ENCODE results near the gene ECM2.

Gene ECM2

GRCh38 chr9:92494856-92495255, 40.9 kb downstream of the ECM2 start:
- no peak for TF ChIP-seq CTCF (IDR thresholded peaks at IDR 0.05)

GRCh38 chr9:92493749-92494387, 41.9 kb downstream of the ECM2 start:
- TF ChIP-seq CTCF (IDR thresholded peaks at IDR 0.05), result no peak

GRCh38 chr9:92492781-92493401, 42.9 kb downstream of the ECM2 start:
- TF ChIP-seq CTCF (IDR thresholded peaks at IDR 0.05), result no peak

- no peak for TF ChIP-seq CTCF (IDR thresholded peaks at IDR 0.05)
Observed at GRCh38 chr9:92488681-92489550, 46.9 kb downstream of the ECM2 start.

- no peak for TF ChIP-seq CTCF (IDR thresholded peaks at IDR 0.05)
Observed at GRCh38 chr9:92486371-92486770, 49.4 kb downstream of the ECM2 start.

GRCh38 chr9:92484563-92484962, 51.2 kb downstream of the ECM2 start:
- TF ChIP-seq CTCF (IDR thresholded peaks at IDR 0.05), result no peak

- no peak for TF ChIP-seq CTCF (IDR thresholded peaks at IDR 0.05)
Observed at GRCh38 chr9:92483627-92484545, 51.9 kb downstream of the ECM2 start.
